H9 (cell line): Measurements from ENCODE around the gene DNAH12. TPM values are rescaled to one million over a fixed set of nuclear protein-coding genes. Genes with fewer than 3 reads are reported as not detected.

Source experiments
- DNase-seq: peaks from one replicate; pipeline ENCODE4 v3.0.0-alpha.2; 2017
- H2AFZ ChIP-seq: one replicate; pipeline ENCODE4 v1.6.1; 2013; ENCODE audit warnings: mild to moderate bottlenecking, low read length, control low read depth, moderate library complexity
- H2AK5ac ChIP-seq: 2 replicates; pipeline ENCODE4 v1.6.1; 2013; ENCODE audit warnings: low read length, control low read depth, mixed read lengths; ENCODE audit not compliant: insufficient read length
- H2BK120ac ChIP-seq: one replicate; pipeline ENCODE4 v1.6.1; 2013; ENCODE audit warnings: low read depth, mild to moderate bottlenecking, low read length, control low read depth, inconsistent platforms; ENCODE audit not compliant: poor library complexity, severe bottlenecking
- H2BK12ac ChIP-seq: 2 replicates; pipeline ENCODE4 v1.6.1; 2013; ENCODE audit warnings: low read length, control low read depth, mixed read lengths, low read depth; ENCODE audit not compliant: insufficient read length
- H2BK15ac ChIP-seq: 2 replicates; pipeline ENCODE4 v1.6.1; 2013; ENCODE audit warnings: low read depth, low read length, control low read depth
- H2BK20ac ChIP-seq: one replicate; pipeline ENCODE4 v1.6.1; 2013; ENCODE audit warnings: low read depth, mild to moderate bottlenecking, low read length, control low read depth, inconsistent platforms; ENCODE audit not compliant: poor library complexity, severe bottlenecking
- H2BK5ac ChIP-seq: 2 replicates; pipeline ENCODE4 v1.6.1; 2013; ENCODE audit warnings: low read length, control low read depth, mixed read lengths; ENCODE audit not compliant: insufficient read length
- H3K14ac ChIP-seq: 2 replicates; pipeline ENCODE4 v1.6.1; 2013; ENCODE audit warnings: low read length, control low read depth; ENCODE audit not compliant: insufficient read depth
- H3K18ac ChIP-seq: 2 replicates; pipeline ENCODE4 v1.6.1; 2013; ENCODE audit warnings: low read depth, mild to moderate bottlenecking, mixed read lengths, low read length, control low read depth; ENCODE audit not compliant: insufficient read length
- H3K23ac ChIP-seq: 2 replicates; pipeline ENCODE4 v1.6.1; 2013; ENCODE audit warnings: low read length, control low read depth, mixed read lengths, low read depth; ENCODE audit not compliant: insufficient read length
- H3K23me2 ChIP-seq: 2 replicates; pipeline ENCODE4 v1.6.1; 2013; ENCODE audit warnings: low read depth, mild to moderate bottlenecking, mixed read lengths, low read length, control low read depth; ENCODE audit not compliant: insufficient read length, poor library complexity, severe bottlenecking
- H3K27ac ChIP-seq: 2 replicates; pipeline ENCODE4 v1.5.1; 2013; ENCODE audit warnings: low read length, control low read depth, mixed read lengths, low read depth; ENCODE audit not compliant: insufficient read length
- H3K27me3 ChIP-seq: 2 replicates; pipeline ENCODE4 v1.6.1; 2013; ENCODE audit warnings: low read length, control low read depth, inconsistent platforms; ENCODE audit not compliant: insufficient read depth
- H3K4ac ChIP-seq: 2 replicates; pipeline ENCODE4 v1.6.1; 2013; ENCODE audit warnings: low read depth, mild to moderate bottlenecking, control low read depth, inconsistent platforms, low read length, moderate library complexity
- H3K4me1 ChIP-seq: 2 replicates; pipeline ENCODE4 v1.6.1; 2013; ENCODE audit warnings: low read length, control low read depth, inconsistent platforms; ENCODE audit not compliant: insufficient read depth
- H3K4me2 ChIP-seq: 2 replicates; pipeline ENCODE4 v1.6.1; 2013; ENCODE audit warnings: low read length, control low read depth, mixed read lengths; ENCODE audit not compliant: insufficient read length, insufficient read depth
- H3K56ac ChIP-seq: 2 replicates; pipeline ENCODE4 v1.6.1; 2013; ENCODE audit warnings: low read depth, mild to moderate bottlenecking, mixed read lengths, low read length, control low read depth; ENCODE audit not compliant: insufficient read length
- H3K79me1 ChIP-seq: 2 replicates; pipeline ENCODE4 v1.6.1; 2013; ENCODE audit warnings: low read depth, mild to moderate bottlenecking, moderate library complexity, low read length, control low read depth, inconsistent platforms; ENCODE audit not compliant: insufficient read depth, poor library complexity, severe bottlenecking
- H3K79me2 ChIP-seq: 2 replicates; pipeline ENCODE4 v1.6.1; 2013; ENCODE audit warnings: low read length, control low read depth, inconsistent platforms; ENCODE audit not compliant: insufficient read depth
- H3K9ac ChIP-seq: 2 replicates; pipeline ENCODE4 v1.6.1; 2013; ENCODE audit warnings: low read length, control low read depth, mixed read lengths; ENCODE audit not compliant: insufficient read length; ENCODE audit errors: extremely low read depth
- H3K9me3 ChIP-seq: one replicate; pipeline ENCODE4 v1.6.1; 2013; ENCODE audit warnings: low read depth, low read length, inconsistent platforms; ENCODE audit not compliant: control insufficient read depth
- H3T11ph ChIP-seq: one replicate; pipeline ENCODE4 v1.6.1; 2013; ENCODE audit warnings: mild to moderate bottlenecking, low read length, control low read depth, inconsistent platforms
- H4K20me1 ChIP-seq: one replicate; pipeline ENCODE4 v1.6.1; 2013; ENCODE audit not compliant: control insufficient read depth, insufficient read length, insufficient read depth
- H4K5ac ChIP-seq: 2 replicates; pipeline ENCODE4 v1.6.1; 2013; ENCODE audit warnings: low read depth, mild to moderate bottlenecking, mixed read lengths, low read length, control low read depth; ENCODE audit not compliant: insufficient read length
- H4K8ac ChIP-seq: replicated peaks from 2 replicates; pipeline ENCODE4 v1.6.1; 2013; ENCODE audit warnings: low read length, control low read depth, mixed read lengths, low read depth; ENCODE audit not compliant: insufficient read length
- H4K91ac ChIP-seq: 2 replicates; pipeline ENCODE4 v1.6.1; 2013; ENCODE audit warnings: low read depth, mild to moderate bottlenecking, moderate library complexity, mixed read lengths, low read length, control low read depth; ENCODE audit not compliant: insufficient read length
- H3K27ac Mint-ChIP-seq, 3 experiments: 2 replicates in 2 of 3; 3 replicates in 1 of 3; pipeline ENCODE4 v1.8.0; 2020 to 2021; ENCODE audit warnings: mixed read lengths in 3 of 3, mild to moderate bottlenecking in 1 of 3, moderate library complexity in 1 of 3
- H3K27me3 Mint-ChIP-seq: 2 replicates; pipeline ENCODE4 v1.8.0; 2021; ENCODE audit warnings: low read depth, mild to moderate bottlenecking, moderate library complexity, mixed read lengths
- H3K36me3 Mint-ChIP-seq, 3 experiments: 2 replicates in 2 of 3; 3 replicates in 1 of 3; pipeline ENCODE4 v1.8.0; 2020 to 2021; ENCODE audit warnings: low read depth in 3 of 3, mixed read lengths in 3 of 3; ENCODE audit not compliant: insufficient read depth in 1 of 3
- H3K4me1 Mint-ChIP-seq, 2 experiments: 2 replicates each; pipeline ENCODE4 v1.8.0; 2020; ENCODE audit warnings: mixed read lengths in 2 of 2
- H3K4me3 Mint-ChIP-seq, 2 experiments: 2 replicates in 1 of 2; 3 replicates in 1 of 2; pipeline ENCODE4 v1.8.0; 2020 to 2021; ENCODE audit warnings: mild to moderate bottlenecking in 2 of 2, mixed read lengths in 2 of 2, moderate library complexity in 1 of 2
- H3K9me3 Mint-ChIP-seq, 2 experiments: 2 replicates in 1 of 2; 3 replicates in 1 of 2; pipeline ENCODE4 v1.8.0; 2020; ENCODE audit warnings: mild to moderate bottlenecking in 2 of 2, mixed read lengths in 2 of 2, moderate library complexity in 1 of 2
- CTCF ChIP-seq: fragments of 200-600 bp; sonication (generic); conservative IDR thresholded peaks from 3 replicates; pipeline ENCODE4 v1.8.0; 2021; ENCODE audit warnings: antibody characterized with exemption, mild to moderate bottlenecking
- WGBS: extraction: QIAGEN DNeasy Blood & Tissue Kit; methylation state at CpG from one replicate; pipeline ENCODE4 v1.1.7; 2013; ENCODE audit warnings: missing lambda C conversion rate, low lambda C conversion rate, mixed read lengths; ENCODE audit not compliant: insufficient read length; ENCODE audit errors: extremely low coverage; 5-methylcytosine and 5-hydroxymethylcytosine counted together
- total RNA-seq: library from RNA; stranded (reverse); gene quantifications from 2 replicates; pipeline ENCODE4 v1.2.1, GENCODE V29; 2021

Gene DNAH12
- total RNA-seq, 1 experiment from 2014 or later, result not detected

GRCh38 chr3:57279685-57280084, 264.5 kb downstream of the DNAH12 start:
- H2BK12ac ChIP-seq, result no peak overlapping the region
- H4K5ac ChIP-seq, result no peak overlapping the region
- H3K9ac ChIP-seq, result no peak overlapping the region
- H3K79me2 ChIP-seq, result no peaks in the 10 kb centered on the region
- no peak overlapping the region for H2AK5ac ChIP-seq
- H2BK120ac ChIP-seq, result no peak overlapping the region
- H3K27me3 Mint-ChIP-seq, result peaks cover 1% of the 10 kb centered on the region; the same call in 1 of the 2 replicates
- H2BK5ac ChIP-seq, result no peak overlapping the region
- H2BK20ac ChIP-seq, result no peak overlapping the region
- no peak overlapping the region for H2AFZ ChIP-seq
- no peak for TF ChIP-seq CTCF
- H3K23me2 ChIP-seq, result no peaks in the 10 kb centered on the region
- no peak overlapping the region for H3K23ac ChIP-seq
- no peak for DNase-seq
- no peak overlapping the region for H3K14ac ChIP-seq
- H3K4me1 ChIP-seq, result no peaks in the 10 kb centered on the region
- WGBS, result no CpG with 5 or more reads among the region's 5 CpGs
- no peak overlapping the region for H3K27ac Mint-ChIP-seq
- H3K36me3 Mint-ChIP-seq, result peaks cover 0 to 7% (median 2%) of the 10 kb centered on the region in 3 experiments; a peak in 3 of 7 replicates
- H2BK15ac ChIP-seq, result no peak overlapping the region
- H4K8ac ChIP-seq, result no peak overlapping the region
- no peak overlapping the region for H3K56ac ChIP-seq
- no peaks in the 10 kb centered on the region for H3K4me1 Mint-ChIP-seq
- no peak overlapping the region for H3T11ph ChIP-seq
- no peaks in the 10 kb centered on the region for H3K27me3 ChIP-seq
- no peak overlapping the region for H3K4ac ChIP-seq
- no peaks in the 10 kb centered on the region for H3K9me3 ChIP-seq
- peaks cover 8% of the 10 kb centered on the region in 2 experiments; a peak in 4 of 5 replicates for H3K9me3 Mint-ChIP-seq
- H3K4me3 Mint-ChIP-seq, result no peak overlapping the region
- no peaks in the 10 kb centered on the region for H4K20me1 ChIP-seq
- no peak overlapping the region for H4K91ac ChIP-seq
- no peak overlapping the region for H3K18ac ChIP-seq
- H3K27ac ChIP-seq, result no peak overlapping the region
- no peak overlapping the region for H3K4me2 ChIP-seq
- H3K79me1 ChIP-seq, result no peaks in the 10 kb centered on the region
